Medulla oblongata (tissue), 1 donor: ENCODE data around the gene STYXL1.
A peak's percentile ranks its signal among the peaks of the same experiment; 100 is the strongest.
"Not testable (repeated sequence)": the region's sequence is repeated elsewhere in the genome, so short reads cannot be mapped to it uniquely, and the experiment has no call there.

Source experiments
- DNase-seq: peaks from one replicate; pipeline ENCODE4 v3.0.0-alpha.2; 2015; ENCODE audit errors: extremely low spot score

Gene STYXL1, protein sequence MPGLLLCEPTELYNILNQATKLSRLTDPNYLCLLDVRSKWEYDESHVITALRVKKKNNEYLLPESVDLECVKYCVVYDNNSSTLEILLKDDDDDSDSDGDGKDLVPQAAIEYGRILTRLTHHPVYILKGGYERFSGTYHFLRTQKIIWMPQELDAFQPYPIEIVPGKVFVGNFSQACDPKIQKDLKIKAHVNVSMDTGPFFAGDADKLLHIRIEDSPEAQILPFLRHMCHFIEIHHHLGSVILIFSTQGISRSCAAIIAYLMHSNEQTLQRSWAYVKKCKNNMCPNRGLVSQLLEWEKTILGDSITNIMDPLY

DNA sequence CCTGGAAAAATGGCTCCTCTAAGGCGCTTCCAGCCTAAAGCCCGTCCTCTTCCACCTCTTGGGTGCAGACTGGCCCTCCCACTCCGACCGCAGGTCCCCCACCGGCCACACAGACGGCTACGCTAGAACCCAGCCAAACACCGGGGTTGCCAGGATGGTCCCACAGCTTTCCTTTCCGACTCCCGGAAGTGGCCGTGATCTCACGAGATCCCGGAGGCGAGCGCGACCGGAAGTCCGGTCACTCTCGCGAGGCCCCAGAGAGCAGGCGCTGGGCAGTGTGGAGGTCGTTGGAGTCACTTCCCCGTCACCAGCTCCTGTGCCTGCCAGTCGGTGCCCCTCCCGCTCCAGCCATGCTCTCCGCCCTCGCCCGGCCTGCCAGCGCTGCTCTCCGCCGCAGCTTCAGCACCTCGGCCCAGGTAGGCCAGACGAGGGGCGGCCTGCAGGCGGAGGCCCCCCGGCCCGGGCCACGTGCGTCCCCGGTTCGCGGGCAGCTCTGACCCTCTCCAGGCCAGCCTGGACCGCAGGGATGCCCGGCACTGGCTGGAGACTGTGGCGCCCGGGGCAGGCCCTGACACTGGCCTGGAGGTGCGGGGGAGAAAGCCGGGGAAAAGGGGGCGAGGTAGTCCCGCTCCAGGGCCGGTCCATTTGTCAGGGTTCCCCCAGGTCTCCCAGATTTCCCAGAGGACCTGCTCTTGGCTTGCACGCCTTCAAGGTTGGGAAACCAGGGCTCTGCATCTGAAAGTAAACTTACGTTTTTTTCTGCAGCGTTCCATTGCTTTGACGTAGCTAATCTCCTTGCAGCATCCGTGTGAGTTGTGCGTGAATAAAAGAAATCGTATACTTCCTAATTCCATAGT lies at the start of gene STYXL1, which contains the start of gene MDH2:
TSS of gene STYXL1 (minus strand) at position 190 of the 857 bp plus-strand sequence. CDS start 17,477 bp downstream, outside the sequence.
TSS of gene MDH2 (plus strand) at position 296 of the 857 bp plus-strand sequence. CDS start at position 351, 55 bp downstream.
- DNase-seq = peak; percentile 97

DNA sequence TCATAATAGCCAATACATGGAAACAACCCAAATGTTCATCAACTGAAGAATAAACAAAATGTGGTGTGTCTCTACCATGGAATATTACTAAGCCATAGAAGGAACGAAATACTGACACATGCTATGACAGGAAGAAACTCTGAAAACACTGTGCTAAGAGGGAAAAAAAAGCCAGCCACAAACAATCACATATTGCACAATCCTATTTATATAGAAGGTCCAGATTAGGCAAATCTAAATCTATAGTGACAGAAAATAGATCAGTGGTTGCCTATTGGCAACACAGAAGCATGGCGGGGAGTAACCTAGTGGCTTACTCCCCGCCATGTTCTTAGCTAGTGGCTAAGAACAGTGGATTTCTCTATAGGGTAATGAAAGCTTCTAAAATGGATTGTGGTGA lies 48.1 kb upstream of the STYXL1 start:
- DNase-seq = no peak

DNA sequence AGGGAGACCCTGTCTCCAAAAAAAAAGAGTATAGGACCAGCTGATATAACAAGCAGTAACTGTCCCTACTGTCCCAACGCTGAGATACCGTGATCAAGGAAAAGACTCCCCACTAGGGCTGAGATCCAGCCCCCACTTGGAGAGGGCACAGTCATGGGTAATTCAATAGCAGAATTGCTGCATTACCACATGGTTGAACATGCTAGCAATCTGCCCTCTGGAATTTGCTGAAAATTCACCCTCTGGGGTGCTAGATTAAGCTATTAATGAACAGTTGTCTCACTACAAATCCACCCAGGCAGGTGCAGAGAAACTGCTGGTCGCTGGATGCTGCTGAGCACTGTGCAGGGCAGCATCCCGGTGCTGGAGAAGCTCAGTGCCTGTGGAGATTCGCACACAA lies 46.5 kb upstream of the STYXL1 start:
- not testable (repeated sequence) for DNase-seq

DNA sequence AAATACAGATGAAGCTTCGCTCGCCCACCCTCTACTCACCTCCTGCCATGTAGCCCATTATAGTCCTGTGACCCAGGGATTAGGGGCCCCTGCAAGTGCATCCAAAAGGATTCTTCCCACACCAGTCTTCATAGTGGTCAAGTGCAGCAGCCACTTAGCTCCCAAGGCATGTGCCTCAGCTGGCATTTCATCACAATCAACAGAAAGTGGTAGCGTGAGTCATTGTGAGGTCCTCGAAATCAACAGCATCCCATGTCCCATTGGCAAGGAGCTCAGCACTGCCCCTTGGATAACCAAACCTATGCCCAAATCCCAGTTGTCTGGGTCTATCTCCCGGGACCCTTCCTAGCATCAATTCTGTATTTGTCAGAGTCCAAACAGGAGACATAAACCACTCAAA lies 45.7 kb upstream of the STYXL1 start:
- not testable (repeated sequence) for DNase-seq

DNA sequence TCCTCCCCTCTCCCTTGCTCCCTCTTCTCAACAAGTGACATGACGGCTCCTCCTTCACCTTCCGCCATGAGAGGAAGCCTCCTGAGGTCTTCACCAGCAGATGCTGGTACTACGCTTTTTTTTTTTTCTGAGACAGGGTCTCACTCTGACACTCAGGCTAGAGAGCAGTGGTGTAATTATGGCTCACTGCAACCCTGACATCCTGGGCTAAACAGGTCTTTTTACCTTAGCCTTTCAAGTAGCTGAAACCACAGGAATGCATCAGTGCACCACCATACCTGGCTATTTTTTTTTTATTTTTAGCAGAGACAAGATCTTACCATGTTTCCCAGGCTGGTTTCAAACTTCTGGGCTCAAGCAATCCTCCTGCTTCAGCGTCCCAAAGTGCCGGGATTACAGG lies 43.7 kb upstream of the STYXL1 start:
- DNase-seq = no peak

DNA sequence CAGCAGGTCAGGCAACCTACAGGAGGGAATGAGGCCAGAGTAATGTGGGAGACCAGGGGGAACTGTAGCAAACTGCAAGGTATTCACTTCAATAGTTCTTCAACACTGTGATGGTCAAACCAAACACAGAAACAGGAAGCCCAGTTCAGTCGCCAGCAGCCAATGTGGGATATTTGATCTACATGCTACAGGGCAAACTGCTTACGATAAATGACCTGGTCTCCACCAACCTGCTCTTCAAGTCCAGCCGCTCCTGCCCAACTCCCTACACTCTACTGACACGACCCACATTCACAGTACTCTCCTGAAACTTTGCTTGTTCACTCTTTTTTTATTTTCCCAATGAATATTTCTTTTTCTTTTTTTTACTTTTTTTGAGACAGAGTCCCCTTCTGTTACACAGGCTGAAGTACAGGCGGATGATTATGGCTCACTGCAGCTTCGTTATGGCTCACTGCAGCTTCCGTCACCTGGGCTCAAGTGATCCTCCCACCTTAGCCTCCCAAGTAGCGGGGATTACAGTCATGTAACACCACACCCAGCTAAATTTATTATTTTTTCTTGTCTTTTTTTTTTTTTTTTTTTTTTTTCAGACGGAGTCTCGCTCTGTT lies 42.2 kb upstream of the STYXL1 start:
- DNase-seq = no peak

DNA sequence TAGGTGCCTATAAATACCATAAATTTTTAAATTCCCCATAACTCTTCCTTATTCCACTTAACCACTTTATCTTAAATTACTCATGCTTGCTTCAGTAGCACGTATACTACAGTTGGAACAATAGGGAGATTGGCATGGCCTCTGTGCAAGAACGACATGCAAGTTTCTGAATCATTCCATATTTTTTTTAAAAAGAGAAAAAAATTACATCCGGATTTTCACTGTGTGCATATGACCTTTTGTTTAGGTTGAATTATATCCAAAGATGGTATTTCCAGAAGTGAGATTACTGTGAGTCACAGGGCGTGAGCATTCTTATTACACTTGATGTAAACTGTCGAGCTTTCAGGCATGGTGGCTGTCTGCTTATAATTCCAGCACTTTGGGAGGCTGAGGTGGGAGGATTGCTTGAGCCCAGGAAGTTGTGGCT lies 39.6 kb upstream of the STYXL1 start:
- DNase-seq = not testable (repeated sequence)

DNA sequence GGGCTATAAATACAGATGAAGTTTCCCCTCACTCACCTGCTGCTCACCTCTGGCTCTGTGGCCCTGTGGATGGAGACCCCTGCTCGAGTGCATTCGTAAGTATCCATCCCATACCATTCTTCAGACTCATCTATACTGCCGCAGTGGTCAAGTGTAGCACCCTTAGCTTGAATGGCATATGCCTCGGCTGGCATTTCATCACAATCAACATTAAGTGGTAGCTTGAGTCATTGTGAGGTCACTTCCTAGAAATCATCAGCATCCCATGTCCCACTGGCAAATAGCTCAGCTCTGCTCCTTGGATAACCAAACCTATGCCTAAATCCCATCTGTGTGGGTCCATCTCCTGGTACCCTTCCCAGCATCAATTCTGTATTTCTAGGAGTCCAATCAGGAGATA lies 38.3 kb upstream of the STYXL1 start:
- no peak for DNase-seq

DNA sequence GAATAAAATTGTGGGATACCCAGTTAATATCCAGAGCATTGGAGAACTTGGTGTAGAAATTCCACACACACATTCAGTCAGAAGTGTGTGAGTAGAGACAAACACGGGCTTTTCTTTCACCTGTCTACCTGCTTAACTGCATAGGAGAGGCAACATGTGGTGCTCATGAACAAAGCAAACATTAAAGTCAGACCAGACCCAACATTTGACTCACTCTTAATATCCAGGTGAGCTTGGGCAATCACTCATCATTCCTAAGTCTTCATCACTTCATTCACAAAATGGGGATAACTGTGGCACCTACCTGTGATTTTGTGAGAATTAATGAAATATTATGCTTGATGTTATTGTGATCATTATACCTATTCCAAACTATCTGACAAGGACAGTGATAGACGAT lies 36.3 kb upstream of the STYXL1 start:
- not testable (repeated sequence) for DNase-seq

DNA sequence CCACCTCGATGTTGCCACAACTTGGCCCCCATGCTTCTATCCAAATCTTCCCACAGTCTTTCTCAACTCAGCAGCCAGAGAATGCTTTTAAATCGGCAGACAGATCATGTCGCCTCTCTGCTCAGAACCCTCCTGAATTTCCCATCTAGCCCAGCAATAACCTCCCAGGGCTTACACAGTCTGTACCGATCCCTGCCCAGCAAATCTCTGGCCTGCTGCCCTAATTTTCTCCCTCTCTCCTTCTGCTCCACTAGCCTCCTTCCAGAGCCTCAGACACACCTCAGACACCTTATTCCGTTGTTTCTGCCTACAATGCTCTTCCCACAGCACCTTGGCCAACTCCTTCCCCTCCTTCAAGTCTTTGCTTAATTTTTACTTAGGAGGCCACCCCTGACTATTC lies 32.4 kb upstream of the STYXL1 start:
- DNase-seq = no peak

DNA sequence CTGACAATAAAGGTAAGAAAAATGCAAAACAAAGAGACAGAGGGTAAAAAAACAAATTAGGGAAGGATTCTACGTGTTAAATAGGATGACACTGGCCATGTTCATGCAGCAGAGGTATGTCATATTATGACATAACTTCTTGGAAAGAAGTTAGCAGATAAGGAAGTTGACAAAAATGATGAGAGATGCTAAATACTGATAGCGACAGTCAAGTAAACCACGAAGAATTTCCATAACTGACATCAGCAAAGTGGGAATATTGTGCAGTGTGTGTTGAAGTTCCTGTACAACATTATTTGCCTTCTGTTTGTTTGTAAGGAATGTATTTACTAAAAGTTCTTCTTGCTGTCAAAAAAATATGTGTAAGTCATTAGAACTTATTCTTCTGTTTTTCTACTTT lies 29.6 kb upstream of the STYXL1 start:
- no peak for DNase-seq

DNA sequence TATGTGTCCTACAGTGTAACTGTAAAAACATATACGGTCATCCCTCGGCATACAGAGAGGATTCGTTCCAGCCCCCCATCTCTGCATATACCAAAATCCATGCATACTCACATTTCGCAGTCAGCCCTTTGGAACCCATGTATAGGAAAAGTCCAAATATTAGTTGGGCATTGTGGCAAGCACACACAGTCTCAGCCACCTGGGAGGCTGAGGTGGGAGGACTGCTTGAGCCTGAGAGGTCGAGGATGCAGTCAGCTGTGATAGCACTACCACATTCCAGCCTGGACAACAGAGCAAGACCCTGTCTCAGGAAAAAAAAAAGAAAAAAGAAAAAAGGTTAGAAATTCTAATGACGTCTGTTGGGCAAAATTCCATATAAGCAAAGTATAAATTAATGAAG lies 29.2 kb upstream of the STYXL1 start:
- no peak for DNase-seq

DNA sequence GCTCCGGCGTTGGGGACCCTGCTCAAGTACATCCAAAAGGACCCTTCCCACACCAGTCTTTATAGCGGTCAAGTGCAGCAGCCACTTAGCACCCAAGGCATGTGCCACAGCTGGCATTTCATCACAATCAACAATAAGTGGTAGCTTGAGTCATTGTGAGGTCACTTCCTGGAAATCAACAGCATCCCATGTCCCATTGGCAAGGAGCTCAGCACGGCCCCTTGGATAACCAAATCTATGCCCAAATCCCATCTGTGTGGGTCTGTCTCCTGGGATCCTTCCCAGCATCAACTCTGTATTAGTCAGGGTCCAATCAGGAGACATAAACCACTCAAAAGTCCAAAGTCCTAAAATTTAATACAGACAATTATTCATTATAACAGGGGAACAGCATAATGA lies 27.2 kb upstream of the STYXL1 start:
- DNase-seq = no peak

DNA sequence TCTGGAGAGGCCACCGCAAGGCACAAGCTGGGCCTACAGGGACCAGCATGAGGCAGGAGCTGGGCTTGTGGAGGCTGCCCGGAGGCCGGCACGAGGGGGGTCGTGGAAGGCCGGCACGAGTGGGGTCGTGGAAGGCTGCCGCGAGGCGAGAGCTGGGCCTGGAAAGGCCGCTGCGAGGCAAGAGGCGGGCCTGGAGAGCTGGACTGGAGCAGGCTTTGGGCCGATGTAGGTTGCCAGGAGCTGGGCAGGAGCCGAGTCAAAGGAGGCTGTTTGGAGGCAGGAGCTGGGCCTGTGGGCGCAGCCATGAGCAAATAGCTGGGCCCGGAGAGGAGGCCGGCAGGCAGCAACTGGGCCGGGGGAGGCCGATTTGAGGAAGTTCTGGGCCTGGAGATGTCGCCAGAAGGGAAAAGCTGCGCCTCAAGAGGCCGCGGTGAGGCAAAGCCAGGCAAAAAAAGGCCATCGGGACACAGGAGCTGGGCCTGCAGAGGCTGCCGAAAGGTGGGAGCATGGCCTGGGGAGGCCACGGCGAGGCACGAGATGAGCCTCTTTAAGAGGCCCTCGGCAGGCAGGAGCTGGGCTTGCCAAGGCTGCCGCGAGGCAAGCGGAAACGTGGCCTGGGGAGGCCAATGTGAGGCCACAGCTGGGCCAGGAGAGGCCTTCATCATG lies 26.6 kb upstream of the STYXL1 start:
- DNase-seq = no peak

DNA sequence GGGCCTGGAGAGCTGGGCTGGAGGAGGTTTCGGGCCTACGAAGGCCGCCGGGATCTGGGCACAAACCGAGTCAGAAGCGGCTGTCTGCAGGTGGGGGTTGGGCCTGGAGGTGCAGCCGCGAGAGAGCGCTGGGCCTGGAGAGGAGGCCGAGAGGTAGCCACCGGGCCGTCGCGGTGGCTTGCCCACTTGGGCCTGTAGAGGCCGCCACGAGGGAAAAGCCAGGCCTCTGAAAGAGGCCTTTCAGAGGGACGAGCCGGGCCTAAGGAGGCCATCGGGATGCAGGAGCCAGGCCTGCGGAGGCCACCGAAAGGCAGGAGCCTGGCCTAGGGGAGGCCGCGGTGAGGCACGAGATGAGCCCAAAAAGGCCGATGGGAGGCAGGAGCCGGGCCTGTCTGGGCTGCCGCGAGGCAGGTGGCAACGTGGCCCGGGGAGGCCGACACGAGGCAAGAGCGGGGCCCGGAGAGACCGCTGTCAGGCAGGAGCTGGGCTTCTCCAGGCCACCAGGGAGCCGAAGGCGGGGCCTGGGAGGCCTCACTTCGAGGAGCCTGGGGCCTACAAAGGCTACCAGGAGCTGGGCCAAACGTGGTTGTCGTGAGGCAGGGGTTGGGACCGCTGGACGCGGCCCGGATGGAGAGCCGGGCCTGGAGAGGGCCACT lies 25.7 kb upstream of the STYXL1 start:
- no peak for DNase-seq

DNA sequence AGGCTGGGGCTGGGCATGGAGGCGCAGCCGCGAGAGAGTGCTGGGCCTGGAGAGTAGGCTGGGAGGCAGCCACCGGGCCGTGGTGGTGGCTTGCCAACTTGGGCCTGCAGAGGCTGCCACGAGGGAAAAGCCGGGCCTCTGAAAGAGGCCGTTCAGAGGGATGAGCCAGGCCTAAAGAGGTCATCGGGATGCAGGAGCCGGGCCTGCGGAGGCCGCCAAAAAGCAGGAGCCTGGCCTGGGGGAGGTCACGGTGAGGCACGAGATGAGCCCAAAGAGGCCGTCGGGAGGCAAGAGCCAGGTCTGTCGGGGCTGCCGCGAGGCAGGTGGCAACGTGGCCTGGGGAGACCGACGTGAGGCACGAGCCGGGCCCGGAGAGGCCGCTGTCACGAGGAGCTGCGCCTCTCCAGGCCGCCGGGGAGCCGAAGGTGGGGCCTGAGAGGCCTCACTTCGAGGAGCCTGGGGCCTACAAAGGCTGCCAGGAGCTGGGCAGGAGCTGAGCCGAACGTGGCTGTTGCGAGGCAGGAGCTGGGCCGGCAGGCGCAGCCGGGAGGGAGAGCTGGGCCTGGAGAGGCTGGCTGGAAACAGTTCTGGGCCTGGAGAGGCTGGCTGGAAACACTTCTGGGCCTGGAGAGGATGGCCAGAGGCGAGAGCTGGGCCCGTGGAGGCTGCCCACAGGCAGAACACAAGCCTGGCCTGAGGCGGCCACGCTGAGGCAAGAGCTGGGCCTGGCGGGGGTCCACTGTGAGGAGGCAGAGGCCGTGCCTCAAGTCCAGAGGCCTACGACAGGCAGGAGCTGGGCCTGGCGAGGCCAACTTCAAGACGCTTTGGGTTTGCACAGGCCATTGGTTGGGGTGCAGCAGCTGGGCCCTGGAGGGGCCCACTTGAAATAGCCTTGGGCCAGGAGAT lies 24.7 kb upstream of the STYXL1 start:
- no peak for DNase-seq

DNA sequence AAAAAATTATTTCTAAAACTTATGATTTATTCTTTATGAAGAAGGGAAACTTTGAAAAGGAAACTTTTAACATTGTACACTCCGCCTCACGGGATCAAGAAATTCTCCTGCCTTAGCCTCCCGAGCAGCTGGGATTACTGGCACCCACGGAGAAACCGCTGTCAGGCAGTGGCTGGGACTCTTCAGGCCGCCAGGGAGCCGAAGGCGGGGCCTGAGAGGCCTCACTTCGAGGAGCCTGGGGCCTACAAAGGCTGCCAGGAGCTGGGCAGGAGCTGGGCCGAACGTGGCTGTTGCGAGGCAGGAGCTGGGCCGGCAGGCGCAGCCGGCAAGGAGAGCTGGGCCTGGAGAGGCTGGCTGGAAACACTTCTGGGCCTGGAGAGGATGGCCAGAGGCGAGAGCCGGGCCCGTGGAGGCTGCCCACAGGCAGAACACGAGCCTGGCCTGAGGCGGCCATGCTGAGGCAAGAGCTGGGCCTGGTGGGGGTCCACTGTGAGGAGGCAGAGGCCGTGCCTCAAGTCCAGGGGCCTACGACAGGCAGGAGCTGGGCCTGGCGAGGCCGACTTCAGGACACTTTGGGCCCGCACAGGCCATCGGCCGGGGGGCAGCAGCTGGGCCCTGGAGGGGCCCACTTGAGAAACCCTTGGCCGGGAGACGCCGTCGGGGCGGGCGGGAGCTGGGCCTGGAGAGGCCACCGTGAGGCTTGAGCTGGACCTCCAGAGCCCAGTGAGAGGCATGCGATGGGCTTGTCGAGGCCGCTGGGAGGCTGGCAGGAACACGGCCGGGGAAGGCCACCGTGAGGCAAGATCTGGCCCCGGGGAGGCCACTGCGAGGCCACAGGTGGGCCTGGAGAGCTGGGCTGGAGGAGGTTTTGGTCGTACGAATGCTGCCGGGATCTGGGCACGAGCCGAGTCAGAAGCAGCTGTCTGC lies 23.8 kb upstream of the STYXL1 start:
- DNase-seq = no peak

DNA sequence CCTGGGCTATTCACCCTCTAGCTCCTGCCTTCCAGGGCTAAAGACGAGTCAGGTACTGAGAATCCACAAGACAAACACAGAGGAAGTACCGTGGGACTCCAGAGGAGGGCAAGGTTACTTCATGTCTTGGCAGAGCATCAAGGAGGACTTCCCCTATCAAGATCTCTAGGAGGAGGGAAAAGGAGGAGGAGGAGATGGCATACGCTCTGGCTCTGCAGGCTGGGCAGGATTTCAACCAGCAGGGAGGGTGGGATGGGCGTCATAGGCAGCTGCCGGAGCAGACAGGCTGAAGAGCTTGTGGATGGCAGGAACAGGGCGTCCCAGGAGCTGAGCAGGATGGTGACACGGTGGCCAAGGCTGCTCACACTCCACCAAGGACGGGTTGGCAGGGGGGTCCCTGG lies 21.4 kb upstream of the STYXL1 start:
- peak; percentile 31 for DNase-seq
